Fibroblast of skin of abdomen (primary cell): Measurements from ENCODE around the gene RAI2. TPM values are rescaled to one million over a fixed set of nuclear protein-coding genes. Genes with fewer than 3 reads are reported as not detected.

Source experiments
- DNase-seq: peaks from one replicate; pipeline ENCODE4 v3.0.0-alpha.2; 2013
- polyA plus RNA-seq, 2 experiments: library from polyadenylated mRNA; unstranded; fragments of 120-200 nt; gene quantifications; one replicate each; pipeline ENCODE4 v1.2.1, GENCODE V29; 2013; ENCODE audit not compliant: insufficient read length in 2 of 2

RAI2 gene
- polyA plus RNA-seq (2013, experiment 1 of 2; ENCODE audit: insufficient read length), result 0.09 TPM
- polyA plus RNA-seq (2013, experiment 2 of 2; ENCODE audit: insufficient read length), result 0.06 TPM

DNA sequence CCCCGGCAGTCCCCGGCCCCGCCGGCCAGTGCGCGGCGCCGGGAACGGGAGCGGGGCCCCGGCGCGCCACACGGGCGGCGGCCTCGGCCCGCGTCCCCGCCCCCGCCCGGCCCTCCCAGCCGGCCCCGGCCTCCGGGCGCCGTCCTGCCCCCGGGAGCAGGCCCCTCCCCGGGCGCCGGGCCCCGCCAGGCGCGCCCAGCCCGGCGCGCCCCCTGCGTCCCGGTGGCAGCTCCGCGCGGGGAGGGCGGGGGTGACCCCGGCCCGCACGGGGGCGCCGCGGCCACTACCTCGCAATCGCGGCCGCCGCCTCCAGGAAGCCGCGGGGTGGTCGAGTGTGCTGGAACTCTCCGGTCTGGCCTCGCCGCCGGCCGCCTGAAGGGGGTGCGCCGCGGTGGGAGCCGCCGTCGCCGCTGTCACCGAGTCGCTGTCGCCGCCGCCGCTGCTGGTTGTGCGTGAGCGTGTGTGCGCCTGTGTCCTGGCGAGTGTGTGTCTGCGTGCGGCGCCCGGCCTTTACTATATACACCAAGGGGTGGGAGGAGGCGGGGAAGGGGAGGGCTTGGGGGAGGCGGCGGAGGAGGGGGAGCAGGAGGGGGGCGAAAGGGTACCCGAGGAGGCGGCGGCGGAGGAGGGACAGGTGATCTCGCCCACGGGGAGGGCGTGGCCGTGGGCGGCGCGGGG, at the start of gene RAI2:
TSS of gene RAI2 (minus strand) at position 488 of the 678 bp plus-strand sequence. CDS start 59,288 bp downstream, outside the sequence.
- no peak for DNase-seq

DNA sequence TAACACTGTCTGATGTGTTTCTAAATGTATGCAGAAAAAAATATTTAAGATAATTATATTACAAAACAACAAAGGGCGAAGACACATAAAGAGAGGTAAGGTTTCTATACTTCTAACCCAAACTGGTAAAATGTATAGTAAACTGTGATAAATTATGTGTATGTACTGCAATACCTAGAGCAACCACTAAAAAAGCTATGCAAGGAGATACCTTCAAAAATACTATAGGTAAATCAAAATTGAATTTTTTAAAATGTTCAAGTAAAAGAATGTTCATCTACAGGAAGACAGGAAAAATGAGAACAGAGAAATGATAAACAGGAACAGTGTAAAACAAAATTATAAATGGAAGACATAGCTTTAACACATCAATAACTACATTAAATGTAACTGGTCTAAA, 27.3 kb upstream of the RAI2 start:
- no peak for DNase-seq

DNA sequence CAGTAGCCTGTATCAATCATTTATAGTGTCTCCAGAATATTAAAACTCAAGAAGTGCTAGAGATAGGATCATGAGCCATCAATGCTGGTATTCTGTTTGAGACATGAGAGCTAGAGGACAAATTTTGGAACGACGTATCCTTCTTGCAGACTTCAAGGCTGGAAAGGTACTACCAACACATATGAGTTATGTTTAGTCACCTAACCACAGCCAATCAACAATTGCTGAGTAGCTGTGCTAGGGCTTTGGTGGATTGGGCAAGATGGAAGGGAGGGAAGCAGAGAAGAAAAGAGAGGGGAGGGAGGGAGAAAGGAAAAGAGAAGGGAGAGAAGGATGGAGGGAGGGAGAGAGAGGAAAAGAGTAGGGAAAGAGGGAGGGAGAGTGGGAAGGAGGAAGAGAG, 21.6 kb upstream of the RAI2 start:
- DNase-seq, result no peak

DNA sequence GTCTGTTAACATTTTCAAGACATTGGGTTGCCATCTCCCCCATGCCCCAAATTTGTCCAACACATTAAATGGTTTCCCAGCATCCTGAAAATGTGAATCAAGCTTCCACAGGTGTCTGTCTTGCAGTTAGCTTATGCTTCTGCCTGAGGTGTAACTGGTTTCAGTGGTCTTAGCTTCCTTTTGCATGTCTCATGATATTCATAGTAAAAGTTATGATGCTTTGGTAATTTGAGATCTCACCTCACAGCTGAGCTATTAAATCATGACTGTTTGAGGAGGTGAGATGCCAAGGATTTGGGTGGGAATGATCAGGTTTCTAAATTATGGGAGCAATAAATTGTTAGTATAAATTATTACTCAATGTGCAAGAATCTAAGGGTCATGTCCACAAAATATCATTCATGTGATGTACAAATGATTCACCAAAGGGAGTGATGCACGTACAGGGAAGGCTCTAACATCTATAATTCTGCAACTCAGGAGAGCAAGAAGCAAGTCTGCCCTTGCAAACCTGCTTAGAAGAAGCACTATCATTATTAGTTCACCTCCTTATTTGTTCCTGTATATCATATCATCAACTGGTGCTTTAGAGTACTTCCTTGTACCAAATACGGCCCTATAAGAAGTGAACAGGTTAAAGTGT, 17.1 kb upstream of the RAI2 start:
- no peak for DNase-seq

DNA sequence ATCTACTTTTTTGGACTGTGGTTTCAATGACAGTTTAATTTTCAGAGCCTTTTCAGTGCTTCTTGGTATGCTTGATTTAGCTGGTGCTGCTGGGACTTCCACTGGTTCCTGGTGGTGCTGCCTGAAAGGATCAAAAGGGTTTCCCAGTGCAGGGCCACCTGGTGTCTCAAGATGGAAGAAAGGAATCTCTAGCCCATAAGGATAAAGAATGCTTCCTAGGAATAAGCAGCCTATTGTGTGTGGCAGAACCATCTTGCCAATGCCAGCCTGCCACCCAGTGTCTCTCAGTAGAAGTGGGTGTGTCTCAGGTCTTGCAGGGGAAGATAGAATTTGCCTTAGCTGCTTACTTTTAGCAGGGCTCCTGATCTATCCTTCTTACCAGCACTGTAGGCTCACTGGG, 15.0 kb upstream of the RAI2 start:
- no peak for DNase-seq

DNA sequence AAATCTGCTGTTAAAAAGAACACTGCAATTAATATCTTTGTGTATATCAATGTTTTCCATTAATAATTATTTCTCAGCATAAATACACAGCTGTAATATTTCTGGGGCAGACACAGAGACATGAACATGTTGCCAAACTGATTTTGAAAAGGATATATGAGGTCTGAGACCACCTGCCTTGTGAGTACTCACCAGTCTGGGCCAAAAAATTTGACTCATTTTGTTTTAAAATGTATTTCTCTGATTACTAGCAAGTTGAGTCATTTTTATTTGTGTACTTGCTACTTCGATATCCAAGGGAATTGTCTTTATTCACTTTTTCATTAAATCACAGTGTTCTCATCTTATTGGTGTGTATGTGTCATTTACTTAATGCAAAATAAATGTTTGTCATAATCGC, 8.5 kb upstream of the RAI2 start:
- DNase-seq, result no peak

DNA sequence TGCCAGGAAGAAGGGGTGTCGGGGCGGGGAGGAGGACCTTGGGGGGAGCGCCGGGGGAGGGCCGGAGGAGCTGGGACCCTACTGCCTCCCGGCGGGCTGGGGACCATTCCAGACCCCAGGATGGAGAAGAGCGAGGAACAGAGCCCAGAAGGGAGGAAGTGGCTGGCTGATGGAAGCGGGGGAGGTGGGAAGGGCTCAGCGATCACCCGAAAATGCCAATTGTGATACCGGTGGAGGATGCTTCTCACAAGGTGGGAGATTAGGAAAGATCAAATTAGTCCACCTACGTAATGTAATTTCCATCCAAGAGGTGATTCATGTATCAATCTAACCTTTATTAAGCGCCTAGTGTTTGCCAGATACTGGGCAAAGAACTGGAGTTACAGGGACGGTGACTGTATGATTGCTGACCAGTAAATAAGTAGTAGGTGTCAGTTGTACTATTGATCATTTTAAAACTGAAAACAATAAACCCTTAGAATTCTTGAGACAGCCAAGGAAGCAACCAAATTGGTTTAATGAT, 452 bp upstream of the RAI2 start:
- DNase-seq, result no peak

DNA sequence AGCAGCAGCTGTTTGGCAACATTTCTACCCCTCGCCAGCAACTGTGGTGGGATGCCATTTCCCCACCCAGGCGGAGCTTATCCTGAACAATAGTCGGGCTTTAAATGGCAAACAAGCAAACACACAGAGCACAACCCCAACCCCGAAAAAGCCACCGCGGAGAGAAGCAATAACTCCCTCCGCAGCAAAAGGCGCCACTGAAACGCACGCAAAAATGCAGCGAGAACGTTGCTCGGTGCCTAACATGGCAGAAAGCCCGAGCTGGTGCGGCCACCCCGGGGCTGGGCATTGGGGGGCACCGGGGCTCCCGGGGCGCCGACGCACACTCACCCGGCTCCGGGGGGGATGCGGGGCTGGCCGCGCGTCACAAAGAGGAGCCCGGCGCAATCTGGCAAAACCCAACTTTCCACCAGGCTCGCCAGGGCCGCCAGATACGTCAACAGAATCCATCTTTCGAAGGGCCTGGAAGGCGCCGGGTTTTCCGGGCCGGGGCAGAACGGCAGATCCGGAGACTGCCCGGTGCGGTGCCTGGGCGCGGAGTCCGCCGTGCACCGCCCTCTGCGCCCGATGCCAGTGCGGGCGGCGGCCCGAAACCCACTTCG, 818 bp downstream of the RAI2 start:
- DNase-seq, result no peak

DNA sequence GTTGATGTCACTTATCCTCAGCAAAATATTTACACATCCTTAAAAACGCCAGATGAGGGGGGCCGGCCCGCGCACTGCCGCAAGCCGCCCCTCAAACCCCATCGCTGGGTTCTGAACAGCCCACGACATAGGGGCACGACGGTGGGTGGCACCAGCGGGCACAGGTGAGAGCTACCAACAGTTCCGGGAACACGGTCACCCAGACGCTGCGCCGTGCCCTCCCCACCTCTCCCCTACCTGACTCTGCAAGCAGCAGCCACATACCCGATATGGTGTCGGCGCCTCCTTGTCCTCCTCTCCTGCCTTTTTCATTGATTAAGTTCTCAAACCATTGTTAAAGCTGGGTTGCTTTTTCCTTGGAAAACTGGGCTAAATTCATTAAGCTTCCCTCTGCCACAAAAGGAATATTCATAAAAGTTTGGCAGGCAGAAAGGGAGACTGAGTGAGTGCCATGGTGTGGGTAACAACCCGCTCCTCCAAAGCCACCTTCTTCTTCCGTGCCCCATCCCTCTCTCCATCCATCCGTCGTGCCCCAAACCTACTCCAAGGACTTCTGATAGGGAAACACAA, 1.4 kb downstream of the RAI2 start:
- no peak for DNase-seq

DNA sequence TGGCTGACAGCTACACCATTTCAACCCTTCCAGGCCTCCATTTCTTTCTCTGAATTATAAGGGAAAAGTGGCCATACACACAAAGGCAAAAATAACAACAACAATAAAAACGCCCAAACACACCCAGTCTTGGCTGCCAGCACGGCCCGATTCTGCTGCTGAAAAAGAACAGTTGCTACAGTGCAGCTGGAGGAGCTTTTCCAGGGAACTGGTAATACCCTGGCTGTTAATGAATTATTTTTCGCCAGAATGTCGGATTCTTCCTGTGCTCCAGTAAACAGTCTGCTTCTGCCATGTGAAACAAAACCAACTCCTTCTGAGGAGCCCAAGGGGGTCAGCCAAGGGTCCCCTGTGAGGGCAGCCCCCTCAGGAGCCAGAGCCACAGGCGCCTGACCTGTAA, 6.6 kb downstream of the RAI2 start:
- no peak for DNase-seq

DNA sequence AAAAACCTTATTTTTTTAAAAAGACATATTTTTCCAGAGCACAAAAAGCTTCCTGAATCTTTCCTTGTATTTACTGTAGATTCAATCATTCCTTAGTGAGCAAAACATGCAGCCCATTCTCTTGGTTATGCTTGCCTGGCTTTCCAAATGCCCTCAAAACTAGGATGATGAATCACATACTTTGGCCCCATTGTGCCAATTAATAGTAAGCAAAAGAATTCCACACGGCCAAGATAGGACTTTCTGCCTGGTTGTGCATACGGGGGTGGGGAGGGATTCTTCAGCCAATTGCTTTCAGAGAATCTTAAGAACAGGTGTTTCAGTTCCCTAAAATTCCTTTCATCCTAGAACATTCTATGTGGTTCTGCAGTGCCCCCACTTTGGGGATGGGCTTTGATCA, 7.0 kb downstream of the RAI2 start:
- DNase-seq, result no peak

DNA sequence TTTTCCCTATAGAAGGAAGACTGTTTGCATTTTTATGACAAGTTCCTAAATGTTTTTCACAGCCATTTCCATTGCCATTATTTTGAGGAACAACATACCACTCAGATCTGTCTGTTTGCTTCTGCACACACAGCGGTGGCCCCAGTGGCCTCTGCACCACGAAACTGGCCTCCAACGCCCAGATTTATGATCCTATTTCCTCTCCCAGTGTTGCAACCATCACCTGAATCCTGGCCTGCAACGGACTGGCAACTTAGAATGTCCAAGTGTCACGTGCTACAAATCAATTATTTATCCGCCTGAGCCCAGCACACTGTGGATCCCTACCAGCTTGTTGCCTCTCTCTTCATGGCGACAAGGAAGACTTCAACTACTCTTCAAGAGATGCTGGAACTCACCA, 9.2 kb downstream of the RAI2 start:
- DNase-seq, result no peak

DNA sequence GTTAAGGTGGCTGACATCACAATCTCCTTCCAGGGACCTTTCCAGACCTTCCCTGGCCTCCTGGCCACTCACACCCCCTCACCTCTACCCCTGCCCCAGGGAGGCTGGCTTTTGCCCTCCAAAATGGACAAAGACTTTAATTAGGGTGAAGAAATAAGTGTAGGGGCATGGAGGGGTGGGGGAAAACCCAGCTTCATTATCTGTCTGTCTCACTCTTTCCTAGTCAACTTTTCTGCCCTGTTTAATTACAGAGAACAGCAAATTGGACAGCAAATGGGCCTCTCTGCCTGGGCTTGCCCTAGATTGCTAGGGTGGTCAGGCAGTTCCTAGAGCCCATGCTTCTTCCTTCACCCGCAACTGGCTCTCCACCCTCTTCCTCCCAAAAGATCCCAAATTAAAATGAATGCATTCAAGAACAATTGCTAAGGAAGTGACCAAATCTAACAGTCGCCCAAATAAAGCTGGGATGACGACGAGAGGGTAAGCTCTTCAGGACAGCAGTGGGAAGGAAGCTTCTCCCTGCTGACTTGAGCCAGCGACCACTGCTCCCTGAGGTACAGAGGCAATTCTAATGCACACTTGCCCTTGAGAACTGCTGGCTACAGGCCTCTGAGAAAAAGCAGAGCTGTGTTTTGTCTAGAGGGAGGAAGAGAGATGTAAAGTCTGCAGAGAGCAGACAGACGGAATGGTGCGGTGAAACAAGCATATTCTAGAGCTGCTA, 12.4 kb downstream of the RAI2 start:
- no peak for DNase-seq

DNA sequence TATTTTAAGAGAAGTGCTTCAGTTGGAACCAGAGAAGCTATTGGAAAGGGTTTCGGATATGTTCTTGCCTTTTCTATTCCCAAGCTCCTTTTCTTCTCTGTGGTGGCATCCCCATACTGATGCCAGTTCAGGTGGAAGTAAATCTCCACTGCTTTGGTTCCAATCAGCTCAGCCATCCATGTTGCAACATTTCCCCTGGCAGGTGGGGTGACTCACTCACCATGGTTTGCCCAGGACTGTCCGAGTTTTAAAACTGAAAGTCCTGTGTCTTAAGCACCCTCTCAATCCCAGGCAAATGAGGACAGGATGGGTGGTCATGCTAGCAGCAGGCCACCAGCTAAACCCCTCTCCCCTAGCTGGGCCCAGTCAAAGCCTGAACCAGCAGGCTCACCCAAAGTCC, 15.1 kb downstream of the RAI2 start:
- DNase-seq, result no peak

DNA sequence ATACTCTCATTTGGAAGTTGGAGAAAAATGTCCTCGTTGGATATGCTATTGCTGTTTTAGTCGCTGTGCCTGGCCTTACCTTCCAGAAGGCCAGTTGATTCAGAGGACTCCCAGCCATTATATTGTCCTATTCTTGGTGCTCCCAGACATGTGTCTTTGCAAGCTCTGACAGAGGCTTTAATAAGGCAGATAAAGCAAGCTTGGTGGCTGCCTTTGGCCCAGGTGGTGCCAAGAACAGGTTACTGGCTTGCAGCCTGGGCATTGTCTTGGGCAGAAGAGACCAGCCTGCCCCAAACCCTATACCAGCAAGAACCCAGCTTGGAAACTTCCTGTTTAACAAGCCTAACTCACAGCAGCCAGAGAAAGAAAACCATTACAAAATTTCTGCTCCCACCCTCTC, 16.9 kb downstream of the RAI2 start:
- DNase-seq, result no peak

DNA sequence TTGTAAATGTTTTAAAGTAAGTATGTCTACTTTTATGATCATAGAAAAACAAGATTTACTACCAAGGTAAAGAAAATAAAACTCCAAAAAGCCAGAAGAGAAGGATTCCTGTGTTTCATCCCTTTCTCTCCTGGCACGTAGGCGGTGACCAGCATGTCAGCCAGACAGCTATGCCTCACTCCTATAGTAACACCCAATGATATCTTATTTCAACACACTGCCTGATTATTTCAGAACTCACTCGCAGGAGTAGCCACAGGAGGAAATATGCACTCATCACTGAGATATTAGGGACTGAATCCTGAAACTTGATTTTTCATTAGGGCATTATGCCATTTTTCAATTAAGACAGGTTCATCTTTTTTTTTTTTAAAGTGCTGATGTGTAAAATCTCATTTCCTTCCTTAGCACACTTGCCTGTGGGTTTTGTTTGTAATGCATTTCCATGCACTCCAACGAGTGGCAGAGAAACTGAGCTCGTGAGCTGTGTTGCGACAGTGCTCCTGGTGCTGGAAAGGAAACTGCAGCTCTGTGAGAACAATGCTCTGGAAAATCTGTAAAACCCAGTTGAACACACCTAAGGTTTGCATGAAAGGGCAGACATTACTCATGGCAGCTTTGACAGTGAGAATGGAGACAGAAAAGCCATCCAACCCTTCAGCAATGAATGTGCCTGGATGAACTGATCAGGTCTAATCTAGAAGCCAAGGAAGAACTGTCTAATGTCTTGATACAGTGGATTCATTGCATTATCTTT, 18.2 kb downstream of the RAI2 start:
- DNase-seq, result no peak

DNA sequence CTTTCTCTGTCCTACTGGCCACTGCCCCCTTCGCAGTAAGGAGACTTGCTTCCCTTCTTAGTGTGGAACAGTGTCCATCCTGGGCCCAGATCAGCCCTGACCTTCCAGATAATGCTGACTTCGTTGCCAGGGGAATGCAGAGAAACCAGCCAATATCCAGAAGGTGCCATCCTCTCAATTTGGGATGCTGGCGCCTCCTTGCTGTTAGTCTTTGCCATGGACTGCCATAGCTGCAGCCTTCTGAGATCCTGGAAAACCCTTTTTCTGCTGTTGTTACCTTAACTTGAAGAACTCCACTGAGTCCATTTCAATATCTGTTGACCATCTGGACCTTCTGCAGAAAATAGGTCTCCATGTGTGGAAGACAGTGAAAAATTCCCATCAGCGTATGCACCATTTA, 21.8 kb downstream of the RAI2 start:
- DNase-seq, result no peak

DNA sequence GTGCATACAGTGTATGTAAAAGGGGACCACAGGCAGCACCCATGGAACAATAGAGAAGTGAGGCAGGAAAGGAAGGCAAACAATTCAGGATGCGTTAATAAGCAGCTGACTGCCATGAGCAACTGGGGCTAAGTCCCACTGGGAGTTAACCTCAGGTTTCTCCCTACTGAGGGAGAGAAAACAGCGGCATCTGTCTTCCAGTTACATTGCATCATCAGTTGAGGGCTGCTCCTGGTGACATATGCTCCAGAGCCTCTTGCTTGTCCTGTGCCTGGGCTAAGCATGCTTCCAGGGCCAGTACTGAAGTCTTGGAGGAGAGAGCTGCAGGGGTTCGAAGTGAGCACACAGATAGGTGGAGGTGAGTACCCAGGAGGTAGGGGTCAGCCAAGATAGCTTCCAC, 24.3 kb downstream of the RAI2 start:
- no peak for DNase-seq

DNA sequence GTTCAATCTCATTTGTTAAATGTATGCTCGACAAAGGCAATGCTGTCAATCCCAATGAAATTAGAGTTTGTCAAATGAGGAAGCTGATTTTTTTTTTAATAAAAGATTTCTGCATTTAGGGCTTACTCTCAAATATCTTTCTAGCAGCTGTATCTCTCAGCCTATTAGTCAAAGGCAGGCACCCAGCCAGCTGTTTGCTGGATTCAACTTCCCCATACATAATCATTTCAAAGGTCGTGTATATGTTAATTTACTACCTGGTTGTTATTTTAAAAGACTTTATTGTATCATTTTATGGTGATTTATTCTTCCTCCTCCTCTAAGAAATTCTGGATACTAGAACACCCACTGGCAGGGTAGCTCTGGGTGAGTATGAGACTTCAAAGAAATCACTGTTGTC, 27.1 kb downstream of the RAI2 start:
- DNase-seq, result no peak

DNA sequence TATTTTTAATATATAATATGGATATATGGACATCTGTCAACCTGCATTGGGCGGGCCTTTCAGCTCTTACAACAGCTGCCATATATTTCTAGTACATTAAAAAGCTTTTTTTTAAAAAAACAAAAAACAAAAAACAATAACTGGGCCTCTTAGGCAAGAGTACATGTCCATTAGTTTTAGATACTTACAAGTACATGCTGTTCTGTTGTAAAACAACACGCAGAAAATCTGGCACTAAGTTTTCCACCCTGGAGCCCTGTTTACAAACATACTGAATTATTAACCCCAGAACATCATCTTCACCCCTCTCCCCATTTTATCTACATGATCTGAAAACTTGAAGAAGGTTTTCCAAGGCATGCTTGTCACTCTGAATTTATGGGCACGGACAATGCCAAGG, 29.8 kb downstream of the RAI2 start:
- DNase-seq, result no peak

DNA sequence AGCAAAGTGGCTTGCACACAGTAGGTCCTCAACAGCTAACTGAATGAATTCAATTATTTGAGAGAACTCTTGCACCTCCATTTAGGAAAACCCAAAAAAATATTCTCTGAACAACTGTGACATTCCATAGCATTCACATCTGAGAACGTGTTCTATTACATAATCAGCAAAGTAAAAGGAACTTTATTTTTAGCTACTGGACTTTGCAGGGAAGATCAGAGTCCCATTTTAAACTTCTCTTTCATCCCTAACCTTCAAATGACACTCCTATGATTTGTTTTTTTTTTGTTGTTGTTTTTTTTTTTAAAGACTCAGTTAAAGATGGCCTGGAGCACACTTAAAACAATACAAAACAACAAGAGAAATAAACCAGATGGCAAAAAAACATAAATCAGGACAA, 30.9 kb downstream of the RAI2 start:
- DNase-seq, result no peak

DNA sequence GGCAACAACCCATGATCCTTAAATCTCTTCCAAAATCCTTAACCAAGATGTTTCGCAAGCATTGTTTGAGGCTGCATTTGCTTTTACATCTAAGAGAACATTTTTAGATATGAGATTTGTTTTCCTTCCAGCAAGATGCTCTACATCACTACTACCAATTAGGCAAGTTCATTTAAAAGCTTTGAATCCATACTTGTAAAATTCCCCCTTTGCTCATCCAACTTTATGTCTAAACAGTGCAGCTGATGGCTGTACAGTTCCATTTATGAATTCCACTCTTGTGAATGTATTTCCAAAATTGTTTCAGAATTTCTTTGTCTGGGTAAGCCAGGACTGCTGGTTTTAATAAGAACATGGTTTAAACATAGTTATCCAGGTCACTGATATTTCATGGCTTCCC, 31.5 kb downstream of the RAI2 start:
- no peak for DNase-seq
